Measurements from ENCODE around the gene PRPF40B. TPM values are rescaled to one million over a fixed set of nuclear protein-coding genes. Genes with fewer than 3 reads are reported as not detected.

Gene PRPF40B
- total RNA-seq, 1 donor from 2014 or later = 19.9 TPM

DNA sequence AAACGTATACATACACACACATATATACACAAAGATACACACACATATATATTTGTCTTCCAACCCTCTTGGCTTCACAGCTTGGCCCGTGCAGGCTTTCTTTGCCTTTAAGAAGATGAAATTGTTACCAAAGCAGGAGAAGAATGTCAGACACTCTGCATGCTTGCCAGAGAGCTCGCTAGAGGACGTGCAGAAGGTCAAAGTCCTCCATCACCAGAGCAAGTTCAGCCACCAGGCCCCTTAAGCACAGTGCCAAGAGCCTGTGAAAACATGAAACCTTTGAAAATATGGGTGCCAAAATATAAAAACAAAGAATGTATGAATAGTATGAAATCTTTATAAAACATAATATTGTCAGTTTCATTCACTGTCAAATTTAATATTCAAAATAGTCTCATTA lies 40.5 kb upstream of the PRPF40B start:
- peaks cover 14% of the 10 kb centered on the region for H3K4me1 ChIP-seq
- no peak overlapping the region for H3K27ac ChIP-seq
- no peaks in the 10 kb centered on the region for H3K27me3 ChIP-seq
- no peaks in the 10 kb centered on the region for H3K36me3 ChIP-seq
- H3K4me3 ChIP-seq = no peak overlapping the region
- ATAC-seq (no peak), DNase-seq (no peak)
- TF ChIP-seq, protein P1, sequence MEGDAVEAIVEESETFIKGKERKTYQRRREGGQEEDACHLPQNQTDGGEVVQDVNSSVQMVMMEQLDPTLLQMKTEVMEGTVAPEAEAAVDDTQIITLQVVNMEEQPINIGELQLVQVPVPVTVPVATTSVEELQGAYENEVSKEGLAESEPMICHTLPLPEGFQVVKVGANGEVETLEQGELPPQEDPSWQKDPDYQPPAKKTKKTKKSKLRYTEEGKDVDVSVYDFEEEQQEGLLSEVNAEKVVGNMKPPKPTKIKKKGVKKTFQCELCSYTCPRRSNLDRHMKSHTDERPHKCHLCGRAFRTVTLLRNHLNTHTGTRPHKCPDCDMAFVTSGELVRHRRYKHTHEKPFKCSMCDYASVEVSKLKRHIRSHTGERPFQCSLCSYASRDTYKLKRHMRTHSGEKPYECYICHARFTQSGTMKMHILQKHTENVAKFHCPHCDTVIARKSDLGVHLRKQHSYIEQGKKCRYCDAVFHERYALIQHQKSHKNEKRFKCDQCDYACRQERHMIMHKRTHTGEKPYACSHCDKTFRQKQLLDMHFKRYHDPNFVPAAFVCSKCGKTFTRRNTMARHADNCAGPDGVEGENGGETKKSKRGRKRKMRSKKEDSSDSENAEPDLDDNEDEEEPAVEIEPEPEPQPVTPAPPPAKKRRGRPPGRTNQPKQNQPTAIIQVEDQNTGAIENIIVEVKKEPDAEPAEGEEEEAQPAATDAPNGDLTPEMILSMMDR (IDR thresholded peaks at IDR 0.05) = no peak
- H3K9me3 ChIP-seq = no peaks in the 10 kb centered on the region
- intact Hi-C loops (cut with DNase I) = no loop called here

DNA sequence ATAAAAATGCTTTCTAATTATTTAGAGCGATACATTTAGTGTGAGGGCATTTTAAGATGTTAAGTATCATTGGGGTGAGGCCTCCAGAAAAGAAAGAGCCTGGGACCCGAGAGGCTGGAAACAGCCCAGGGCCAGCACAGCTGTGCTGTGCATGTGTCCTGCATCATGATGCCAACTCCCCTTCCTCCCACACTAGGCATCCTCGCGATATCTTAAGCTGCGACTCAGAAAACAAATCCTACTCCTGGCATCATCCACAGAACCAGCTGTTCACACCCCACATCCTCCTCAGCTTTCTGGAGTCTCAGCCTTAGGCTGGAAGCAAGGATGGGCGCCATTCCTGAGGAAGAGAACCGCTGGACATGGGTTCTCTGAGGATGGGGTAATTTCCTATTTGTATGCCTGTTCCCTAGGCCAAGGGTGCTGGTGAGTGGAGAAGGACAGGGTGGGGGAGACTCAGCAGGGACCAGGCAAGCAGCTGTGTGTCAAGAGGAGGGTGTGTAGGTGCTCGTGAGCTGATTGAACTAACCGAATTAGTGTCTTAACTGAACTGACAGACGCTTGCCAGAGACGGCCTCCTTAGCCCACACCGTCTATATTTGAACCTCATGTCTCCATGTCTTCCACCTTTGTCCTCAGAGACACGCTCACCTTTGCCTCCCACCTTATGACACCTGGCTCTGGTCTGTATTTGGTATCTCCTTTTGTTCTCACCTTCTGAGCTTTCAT lies 39.8 kb upstream of the PRPF40B start:
- H3K27ac ChIP-seq = no peak overlapping the region
- ATAC-seq (no peak), DNase-seq (no peak)
- H3K4me3 ChIP-seq = no peak overlapping the region
- TF ChIP-seq, protein P1 (IDR thresholded peaks at IDR 0.05) = no peak
- H3K4me1 ChIP-seq = peaks cover 14% of the 10 kb centered on the region
- H3K36me3 ChIP-seq = no peaks in the 10 kb centered on the region
- no peaks in the 10 kb centered on the region for H3K27me3 ChIP-seq
- H3K9me3 ChIP-seq = no peaks in the 10 kb centered on the region
- intact Hi-C loops (cut with DNase I) = no loop called here

DNA sequence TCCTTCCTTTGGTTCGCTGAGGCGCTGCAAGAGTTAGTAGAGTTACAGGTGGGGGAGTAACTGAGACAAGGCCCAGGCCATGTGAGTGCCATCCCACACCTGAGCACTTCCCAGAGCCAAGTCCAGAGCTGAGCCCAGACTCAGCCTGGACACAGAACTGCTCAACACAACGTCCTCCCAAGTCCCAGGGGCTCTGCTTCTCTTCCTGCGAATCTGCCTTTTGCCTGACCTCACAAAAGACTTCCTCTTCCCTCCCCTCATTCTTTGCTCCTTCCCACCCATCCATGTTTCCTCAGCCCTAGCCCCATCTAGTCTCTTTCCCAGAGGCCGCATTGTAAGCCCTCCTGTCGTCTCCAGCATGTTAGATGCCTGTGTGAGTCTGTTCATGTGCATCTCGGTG lies 38.8 kb upstream of the PRPF40B start:
- ATAC-seq = no peak
- DNase-seq = no peak
- Histone ChIP-seq H3K27me3 (no peaks in the 10 kb centered on the region), H3K4me1 (peaks cover 14% of the 10 kb centered on the region), H3K27ac (no peak overlapping the region), H3K36me3 (no peaks in the 10 kb centered on the region), H3K9me3 (no peaks in the 10 kb centered on the region), H3K4me3 (no peak overlapping the region)
- TF ChIP-seq, protein P1 (IDR thresholded peaks at IDR 0.05) = no peak
- intact Hi-C loops (cut with DNase I) = no loop called here

DNA sequence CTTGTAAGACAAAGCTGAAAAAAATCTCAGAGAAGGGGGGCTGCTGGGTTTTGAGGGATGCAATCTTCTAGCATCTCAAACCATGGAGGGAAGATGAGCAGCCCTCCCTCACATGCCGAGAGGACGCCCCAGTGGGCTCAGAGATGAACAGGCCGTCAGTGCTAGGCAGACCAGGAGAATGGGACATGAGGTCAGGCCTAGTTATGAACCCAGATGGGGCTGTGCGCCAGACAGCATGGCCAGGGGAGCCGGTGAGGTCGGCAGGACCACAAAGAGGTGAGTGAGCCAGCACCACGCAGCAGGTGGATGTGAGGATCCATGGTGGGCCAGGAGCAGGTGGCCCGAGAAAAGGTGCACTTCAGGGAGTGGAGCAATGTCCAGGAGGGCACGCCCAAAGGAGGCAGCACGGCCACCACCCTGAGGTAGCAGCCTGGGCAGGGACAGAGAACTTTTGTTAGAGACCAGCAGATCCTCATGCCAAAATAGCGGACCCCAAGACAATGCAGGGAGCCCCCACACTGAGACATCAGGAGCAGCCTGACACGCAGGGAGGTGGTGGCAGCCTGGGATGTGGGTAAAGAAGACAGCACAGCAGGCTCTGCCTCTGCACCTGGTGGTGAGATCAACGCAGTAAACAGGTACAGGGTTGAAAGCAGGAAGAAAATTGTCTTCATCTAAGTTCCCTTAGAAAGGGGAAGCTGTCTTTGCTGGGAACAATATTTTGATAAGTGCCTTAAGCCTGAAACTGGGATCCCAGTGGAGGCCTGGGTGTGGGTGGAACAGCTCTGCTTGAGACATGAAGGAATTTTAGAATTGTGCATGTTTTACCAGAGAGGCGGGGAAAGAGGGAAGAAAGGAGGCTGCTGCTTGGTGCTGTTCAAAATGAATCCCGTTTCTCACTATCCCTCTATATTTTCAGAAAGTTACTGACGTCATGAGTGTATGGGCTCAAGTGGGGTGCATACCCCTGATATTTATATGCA lies 37.6 kb upstream of the PRPF40B start:
- Histone ChIP-seq H3K36me3 (no peaks in the 10 kb centered on the region), H3K27me3 (no peaks in the 10 kb centered on the region), H3K4me3 (no peak overlapping the region), H3K27ac (no peak overlapping the region), H3K9me3 (no peaks in the 10 kb centered on the region), H3K4me1 (peaks cover 9% of the 10 kb centered on the region)
- intact Hi-C loops (cut with DNase I) = no loop called here
- TF ChIP-seq, protein P1 (IDR thresholded peaks at IDR 0.05) = no peak
- ATAC-seq = no peak
- no peak for DNase-seq

DNA sequence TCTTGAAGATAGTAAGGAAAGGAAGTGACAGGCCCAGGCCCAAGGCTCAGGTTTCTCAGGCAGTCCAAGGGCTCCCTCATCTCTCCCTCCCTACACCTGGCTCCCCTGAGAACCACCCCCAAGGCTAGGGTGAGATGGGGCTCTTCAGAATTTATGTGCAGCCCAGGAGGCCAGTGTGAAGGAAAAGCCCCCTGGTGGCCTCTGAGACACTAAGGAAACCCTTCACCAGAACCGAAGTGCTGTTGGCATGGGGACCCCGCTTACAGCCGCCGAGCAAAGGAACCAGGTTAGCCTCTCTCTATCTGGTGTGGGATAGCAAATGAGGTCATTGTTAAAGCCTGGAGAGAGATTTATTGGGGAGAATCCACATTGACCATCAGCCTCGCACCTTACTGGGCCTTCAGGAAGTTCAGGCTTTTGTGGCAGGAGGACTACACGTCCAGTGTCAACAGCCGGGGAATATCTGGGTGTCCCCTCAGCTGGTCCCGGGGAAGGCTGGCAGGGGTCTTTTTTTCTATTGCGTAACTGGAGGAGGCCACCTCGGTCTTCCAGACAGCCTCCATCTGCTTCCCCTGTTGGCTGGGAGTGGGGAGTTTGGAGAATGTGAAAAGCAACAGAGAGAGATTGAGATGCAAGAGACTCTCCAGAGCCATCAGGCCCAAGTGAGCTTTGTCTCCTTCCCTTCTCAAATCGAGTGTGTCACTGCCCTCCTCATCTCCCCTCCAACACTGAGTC lies 36.0 kb upstream of the PRPF40B start:
- no peak for DNase-seq
- Histone ChIP-seq H3K4me3 (no peak overlapping the region), H3K4me1 (peaks cover 6% of the 10 kb centered on the region), H3K27me3 (no peaks in the 10 kb centered on the region), H3K36me3 (no peaks in the 10 kb centered on the region), H3K9me3 (no peaks in the 10 kb centered on the region), H3K27ac (no peak overlapping the region)
- TF ChIP-seq, protein P1 (IDR thresholded peaks at IDR 0.05) = no peak
- no peak for ATAC-seq
- intact Hi-C loops (cut with DNase I) = no loop called here
